HCT116 (cell line): ENCODE results near the gene TMCC3. TPM values are rescaled to one million over a fixed set of nuclear protein-coding genes. Genes with fewer than 3 reads are reported as not detected.

Source experiments
- ATAC-seq: fragments of 200-7000 bp; cut with Tn5 transposase; 2 replicates; pipeline ENCODE4 v1.9.1; 2020; ENCODE audit warnings: mild to moderate bottlenecking, moderate library complexity
- BruUV-seq: library from RNA; stranded (reverse); fragments of 400-500 nt; replicated peaks from 2 replicates; lab custom pipeline; 2021; lab: Mats Ljungman, UMichigan
- CTCF ChIA-PET: fragments of 300-600 bp; sonication (Branson Sonifier 250); formaldehyde crosslinking; loops from one replicate; lab custom pipeline; 2021; ENCODE audit warnings: antibody characterized with exemption; lab: Charles Lee
- POLR2A ChIA-PET: fragments of 300-600, 350-600 bp; sonication (Branson Sonifier 250); formaldehyde crosslinking; loops from one replicate; lab custom pipeline; 2021; ENCODE audit warnings: antibody characterized with exemption; lab: Charles Lee
- RAD21 ChIA-PET, 2 experiments: fragments of 300-600 bp; sonication (Branson Sonifier 250); formaldehyde crosslinking; loops; one replicate each; lab custom pipeline; 2023; ENCODE audit warnings: low total read pairs in 2 of 2; ENCODE audit not compliant: uncharacterized antibody in 2 of 2, unreplicated experiment in 2 of 2, low non-redundant PET in 1 of 2; lab: Charles Lee
- DNase-seq: peaks from one replicate; pipeline ENCODE4 v3.0.0-alpha.2; 2010; ENCODE audit warnings: low read depth, low spot score
- H2AFZ ChIP-seq: fragments of 200-600 bp; shearing (Covaris generic), sonication (generic); 2 replicates; pipeline ENCODE4 v1.6.1; 2017; ENCODE audit warnings: low read depth, mixed run types, mixed read lengths, antibody characterized with exemption, low read length; ENCODE audit not compliant: poor library complexity, severe bottlenecking
- H3K27ac ChIP-seq: 2 replicates; pipeline ENCODE4 v1.5.1; 2012; ENCODE audit warnings: low read depth, low read length
- H3K27me3 ChIP-seq: fragments of 200-600 bp; sonication (generic); 2 replicates; pipeline ENCODE4 v1.6.1; 2016; ENCODE audit warnings: mixed run types, low read length, mixed read lengths; ENCODE audit not compliant: insufficient read depth
- H3K36me3 ChIP-seq, 2 experiments: fragments of 200-500 bp in 1 of 2; fragments of 200-600 bp in 1 of 2; sonication (Bioruptor generic) in 1 of 2; sonication (generic) in 1 of 2; 2 replicates each; pipeline versions ENCODE4 v1.5.1 to v1.6.1; 2014 to 2016; ENCODE audit warnings: low read length in 2 of 2, inconsistent platforms in 1 of 2, mixed read lengths in 1 of 2, mixed run types in 1 of 2; ENCODE audit not compliant: insufficient read depth in 2 of 2, control insufficient read depth in 1 of 2
- H3K4me1 ChIP-seq, 2 experiments: fragments of 200-600 bp in 1 of 2; sonication (generic) in 1 of 2; 2 replicates each; pipeline versions ENCODE4 v1.5.1 to v1.6.1; 2012 to 2017; ENCODE audit warnings: low read length in 2 of 2, inconsistent platforms in 1 of 2, mild to moderate bottlenecking in 1 of 2, mixed read lengths in 1 of 2, mixed run types in 1 of 2, moderate library complexity in 1 of 2; ENCODE audit not compliant: insufficient read depth in 2 of 2, control insufficient read depth in 1 of 2
- H3K4me2 ChIP-seq: fragments of 200-600 bp; sonication (generic); 2 replicates; pipeline ENCODE4 v1.6.1; 2017; ENCODE audit warnings: mixed run types, low read length, mixed read lengths
- H3K4me3 ChIP-seq, 2 experiments: fragments of 200-600 bp in 1 of 2; sonication (generic) in 1 of 2; replicated peaks in 1 of 2; 2 replicates each; pipeline ENCODE4 v1.5.1; 2011 to 2016; ENCODE audit warnings: low read length in 2 of 2, control low read depth in 1 of 2, low read depth in 1 of 2, mild to moderate bottlenecking in 1 of 2, mixed read lengths in 1 of 2, mixed run types in 1 of 2
- H3K79me2 ChIP-seq: fragments of 200-600 bp; sonication (generic); 2 replicates; pipeline ENCODE4 v1.6.1; 2017; ENCODE audit warnings: mild to moderate bottlenecking, mixed run types, low read length, moderate library complexity, mixed read lengths; ENCODE audit not compliant: insufficient read depth
- H3K9ac ChIP-seq: fragments of 200-600 bp; sonication (generic); 2 replicates; pipeline ENCODE4 v1.6.1; 2016; ENCODE audit warnings: low read length, mixed read lengths
- H3K9me2 ChIP-seq: fragments of 200-600 bp; sonication (generic), shearing (Covaris generic); 2 replicates; pipeline ENCODE4 v1.6.1; 2017; ENCODE audit warnings: mixed run types, mild to moderate bottlenecking, moderate library complexity; ENCODE audit not compliant: insufficient read depth
- H3K9me3 ChIP-seq, 2 experiments: fragments of 200-500 bp in 1 of 2; fragments of 200-600 bp in 1 of 2; sonication (Bioruptor generic) in 1 of 2; sonication (generic) in 1 of 2; 2 replicates each; pipeline ENCODE4 v1.6.1; 2014 to 2017; ENCODE audit warnings: low read length in 2 of 2, mixed read lengths in 2 of 2, inconsistent platforms in 1 of 2, low read depth in 1 of 2, mild to moderate bottlenecking in 1 of 2, mixed run types in 1 of 2, moderate library complexity in 1 of 2; ENCODE audit not compliant: control insufficient read depth in 1 of 2, insufficient read depth in 1 of 2
- H4K20me1 ChIP-seq: fragments of 200-600 bp; sonication (generic), shearing (Covaris generic); 2 replicates; pipeline ENCODE4 v1.6.1; 2017; ENCODE audit warnings: mixed run types, mild to moderate bottlenecking, moderate library complexity; ENCODE audit not compliant: insufficient read depth
- CBX3 ChIP-seq: IDR thresholded peaks from 2 replicates; pipeline ENCODE4 v1.6.1; 2012; ENCODE audit warnings: low read depth
- EGR1 ChIP-seq: IDR thresholded peaks from 2 replicates; pipeline ENCODE4 v1.6.1; 2012; ENCODE audit warnings: low read depth
- EZH2 ChIP-seq: fragments of 200-600 bp; sonication (generic); IDR thresholded peaks from 2 replicates; pipeline ENCODE4 v1.6.1; 2017; ENCODE audit warnings: antibody characterized with exemption, mixed run types
- FOSL1 ChIP-seq: IDR thresholded peaks from 2 replicates; pipeline ENCODE4 v1.6.1; 2012; ENCODE audit warnings: low read depth
- POLR2AphosphoS5 ChIP-seq: IDR thresholded peaks from 2 replicates; pipeline ENCODE4 v1.6.1; 2011; ENCODE audit warnings: mild to moderate bottlenecking, low read depth, low read length, moderate library complexity
- SIN3A ChIP-seq: IDR thresholded peaks from 2 replicates; pipeline ENCODE4 v1.6.1; 2012; ENCODE audit warnings: low read depth
- SP1 ChIP-seq: IDR thresholded peaks from 2 replicates; pipeline ENCODE4 v1.6.1; 2012; ENCODE audit warnings: low read depth
- ZNF274 ChIP-seq: fragments of 200-500 bp; sonication (Bioruptor generic); IDR thresholded peaks from 2 replicates; pipeline ENCODE4 v1.6.1; 2014; ENCODE audit warnings: mild to moderate bottlenecking, low read depth, low read length, inconsistent platforms
- intact Hi-C: fragments of 100-400 bp; cut with micrococcal nuclease; formaldehyde crosslinking; loops from 2 replicates; pipeline ENCODE4 v1.10.0; 2022
- total RNA-seq: library from RNA; stranded (reverse); gene quantifications from one replicate; pipeline ENCODE4 v1.2.1, GENCODE V29; 2021; ENCODE audit not compliant: unreplicated experiment
- TF ChIP-seq, protein P1 (sequence below): IDR thresholded peaks from 2 replicates; pipeline ENCODE4 v1.6.1; 2012; ENCODE audit warnings: low read depth

Gene TMCC3
- total RNA-seq, 1 experiment from 2014 or later, result 4.5 TPM

DNA sequence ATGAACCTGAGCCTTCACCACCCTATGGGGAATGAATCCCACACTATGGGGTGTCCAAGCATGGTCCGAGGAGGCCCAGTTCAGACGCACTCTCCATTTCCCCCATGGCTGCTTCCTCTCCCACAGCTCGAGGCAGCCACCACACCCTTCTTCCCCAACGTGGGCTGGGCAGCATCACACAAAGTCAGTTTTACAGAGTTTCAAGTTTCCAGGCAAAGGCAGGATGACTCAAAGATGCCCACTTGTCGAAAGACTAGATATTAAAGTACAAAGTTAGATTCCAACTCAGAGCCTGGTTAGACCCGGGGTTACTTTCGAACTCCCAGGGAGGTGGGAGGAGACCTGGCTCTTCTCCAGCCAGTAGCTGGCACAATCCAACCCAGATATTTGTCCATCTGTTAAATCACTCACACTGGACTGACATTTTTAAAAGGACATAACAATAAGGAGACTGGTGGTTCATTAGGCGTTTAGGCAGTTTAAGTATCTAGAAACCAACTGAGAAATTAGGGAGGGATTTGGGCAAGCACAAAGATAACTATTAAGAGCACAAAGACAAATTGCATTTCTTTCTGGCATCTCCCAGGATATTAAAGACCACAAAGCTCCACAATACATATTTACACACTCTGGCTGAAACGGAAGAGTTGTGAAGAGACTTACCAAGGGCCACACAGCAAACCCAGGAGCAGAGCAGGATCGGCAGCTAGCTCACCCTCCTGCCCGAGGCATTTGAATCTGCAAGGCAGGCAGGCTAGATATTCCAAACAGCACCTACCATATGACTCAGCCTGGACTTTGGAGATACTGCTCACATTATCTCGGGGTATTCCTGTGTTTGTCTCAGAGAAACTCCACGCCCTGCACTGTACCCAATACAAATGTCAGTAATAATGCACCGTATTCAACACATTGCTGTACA lies 34.8 kb downstream of the TMCC3 start:
- Histone ChIP-seq H3K27me3 (no peaks in the 10 kb centered on the region), H3K4me3 (peak overlapping the region; percentile 22 to 46), H3K4me2 (peak overlapping the region; percentile 64), H4K20me1 (no peaks in the 10 kb centered on the region), H3K79me2 (no peaks in the 10 kb centered on the region), H3K27ac (no peak overlapping the region), H2AFZ (peak overlapping the region; percentile 32), H3K9me2 (no peaks in the 10 kb centered on the region), H3K9me3 (no peaks in the 10 kb centered on the region), H3K4me1 (peaks cover 15 to 43% of the 10 kb centered on the region in 2 experiments), H3K9ac (peak overlapping the region; percentile 41), H3K36me3 (no peaks in the 10 kb centered on the region)
- intact Hi-C loops, result no loop called here
- RAD21 ChIA-PET, result no interaction called here
- CTCF ChIA-PET, result no interaction called here
- DNase-seq, result no peak
- no TSS peak for BruUV-seq
- peak; percentile 42 for ATAC-seq
- no peak for TF ChIP-seq FOSL1
- TF ChIP-seq SIN3A, result 0 out of 2 replicates have a peak, but pooled peaks have one; percentile 20
- 0 out of 2 replicates have a peak, but pooled peaks have one; percentile 25 for TF ChIP-seq EGR1
- POLR2A ChIA-PET, result no interaction called here

DNA sequence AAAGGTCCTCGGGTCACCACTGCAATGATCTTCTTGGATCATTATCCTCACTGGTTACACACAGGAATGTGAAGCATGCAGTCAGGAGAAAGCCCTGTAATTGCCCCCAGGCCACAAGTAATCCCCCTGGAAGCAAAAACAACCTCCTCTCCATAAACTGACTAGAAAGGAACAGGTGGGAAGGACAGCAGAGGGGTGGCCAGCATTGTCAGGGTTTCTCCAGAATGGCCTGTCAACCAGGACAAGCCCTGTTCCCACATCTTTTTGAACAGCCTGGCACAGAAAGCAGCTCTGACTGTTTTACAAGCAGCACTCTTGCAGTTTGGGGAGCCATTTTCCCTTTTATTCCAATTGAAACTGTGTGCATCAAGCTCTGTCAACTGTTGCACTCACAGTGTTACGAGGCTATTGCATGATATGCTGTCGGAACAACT lies 36.1 kb downstream of the TMCC3 start:
- BruUV-seq, result no TSS peak
- H4K20me1 ChIP-seq, result no peaks in the 10 kb centered on the region
- CTCF ChIA-PET, result no interaction called here
- H3K9me2 ChIP-seq, result no peaks in the 10 kb centered on the region
- peaks cover 15 to 37% of the 10 kb centered on the region in 2 experiments for H3K4me1 ChIP-seq
- no peak overlapping the region for H3K4me3 ChIP-seq
- H3K4me2 ChIP-seq, result peak overlapping the region; percentile 64; the same call in 1 of the 2 replicates
- TF ChIP-seq, protein P1, sequence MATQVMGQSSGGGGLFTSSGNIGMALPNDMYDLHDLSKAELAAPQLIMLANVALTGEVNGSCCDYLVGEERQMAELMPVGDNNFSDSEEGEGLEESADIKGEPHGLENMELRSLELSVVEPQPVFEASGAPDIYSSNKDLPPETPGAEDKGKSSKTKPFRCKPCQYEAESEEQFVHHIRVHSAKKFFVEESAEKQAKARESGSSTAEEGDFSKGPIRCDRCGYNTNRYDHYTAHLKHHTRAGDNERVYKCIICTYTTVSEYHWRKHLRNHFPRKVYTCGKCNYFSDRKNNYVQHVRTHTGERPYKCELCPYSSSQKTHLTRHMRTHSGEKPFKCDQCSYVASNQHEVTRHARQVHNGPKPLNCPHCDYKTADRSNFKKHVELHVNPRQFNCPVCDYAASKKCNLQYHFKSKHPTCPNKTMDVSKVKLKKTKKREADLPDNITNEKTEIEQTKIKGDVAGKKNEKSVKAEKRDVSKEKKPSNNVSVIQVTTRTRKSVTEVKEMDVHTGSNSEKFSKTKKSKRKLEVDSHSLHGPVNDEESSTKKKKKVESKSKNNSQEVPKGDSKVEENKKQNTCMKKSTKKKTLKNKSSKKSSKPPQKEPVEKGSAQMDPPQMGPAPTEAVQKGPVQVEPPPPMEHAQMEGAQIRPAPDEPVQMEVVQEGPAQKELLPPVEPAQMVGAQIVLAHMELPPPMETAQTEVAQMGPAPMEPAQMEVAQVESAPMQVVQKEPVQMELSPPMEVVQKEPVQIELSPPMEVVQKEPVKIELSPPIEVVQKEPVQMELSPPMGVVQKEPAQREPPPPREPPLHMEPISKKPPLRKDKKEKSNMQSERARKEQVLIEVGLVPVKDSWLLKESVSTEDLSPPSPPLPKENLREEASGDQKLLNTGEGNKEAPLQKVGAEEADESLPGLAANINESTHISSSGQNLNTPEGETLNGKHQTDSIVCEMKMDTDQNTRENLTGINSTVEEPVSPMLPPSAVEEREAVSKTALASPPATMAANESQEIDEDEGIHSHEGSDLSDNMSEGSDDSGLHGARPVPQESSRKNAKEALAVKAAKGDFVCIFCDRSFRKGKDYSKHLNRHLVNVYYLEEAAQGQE, result no peak
- no peak for TF ChIP-seq SP1
- no peak for TF ChIP-seq CBX3
- TF ChIP-seq EZH2, result no peak
- no peak for TF ChIP-seq ZNF274
- TF ChIP-seq POLR2AphosphoS5, result no peak
- TF ChIP-seq, all 23 proteins: peak for 0
- RAD21 ChIA-PET, result no interaction called here
- no peak overlapping the region for H3K27ac ChIP-seq
- POLR2A ChIA-PET, result no interaction called here
- intact Hi-C loops, result no loop called here
- ATAC-seq, result no peak
- no peak for DNase-seq
- no peaks in the 10 kb centered on the region for H3K9me3 ChIP-seq
- H3K36me3 ChIP-seq, result no peaks in the 10 kb centered on the region
- no peaks in the 10 kb centered on the region for H3K27me3 ChIP-seq
- H3K79me2 ChIP-seq, result no peaks in the 10 kb centered on the region
- no peak overlapping the region for H2AFZ ChIP-seq
- no peak overlapping the region for H3K9ac ChIP-seq
